ENCODE data around the gene CTSV. TPM values are rescaled to one million over a fixed set of nuclear protein-coding genes. Genes with fewer than 3 reads are reported as not detected.
"Not testable (repeated sequence)": the region's sequence is repeated elsewhere in the genome, so short reads cannot be mapped to it uniquely, and the experiment has no call there.

Gene CTSV
- total RNA-seq, 1 experiment from 2014 or later: 68.4 TPM

- ChIA-PET POLR2A (no interaction called here), CTCF (interaction anchor here (0.8 to 1.9 kb wide), 2 partner anchors 12 to 16 kb away, joined by 3 to 6 read pairs; no protein-coding TSS in a partner anchor)
- peak; percentile 27; the same call in 1 of the 2 replicates for ATAC-seq
- Mint-ChIP-seq H3K27ac (no peak overlapping the region), H3K9me3 (0 out of 2 replicates have a peak, but pooled peaks cover 3% of the 10 kb centered on the region), H3K27me3 (ENCODE audit: low read depth) (no peaks in the 10 kb centered on the region; the same call in none of the 2 replicates), H3K36me3 (no peaks in the 10 kb centered on the region), H3K4me3 (no peak overlapping the region), H3K4me1 (peaks cover 23% of the 10 kb centered on the region)
- TF ChIP-seq MAX (CRISPR knock-in tag; IDR thresholded peaks at IDR 0.05) (no peak), PRDM15 (CRISPR knock-in tag; IDR thresholded peaks at IDR 0.05) (no peak), ZMAT4 (CRISPR knock-in tag; IDR thresholded peaks at IDR 0.05) (no peak), IRF2 (CRISPR knock-in tag; IDR thresholded peaks at IDR 0.05; ENCODE audit: borderline replicate concordance, low read depth) (no peak), PREB (CRISPR knock-in tag; IDR thresholded peaks at IDR 0.05; ENCODE audit: borderline replicate concordance) (no peak), MXD4 (CRISPR knock-in tag; IDR thresholded peaks at IDR 0.05; ENCODE audit: borderline replicate concordance) (no peak), CDX4 (CRISPR knock-in tag; IDR thresholded peaks at IDR 0.05; ENCODE audit: borderline replicate concordance) (no peak), STAT6 (CRISPR knock-in tag; conservative IDR thresholded peaks at IDR 0.05; ENCODE audit: low read depth) (no peak), MLX (CRISPR knock-in tag; IDR thresholded peaks at IDR 0.05) (no peak), CREM (CRISPR knock-in tag; IDR thresholded peaks at IDR 0.05) (no peak), FOXP4 (CRISPR knock-in tag; IDR thresholded peaks at IDR 0.05) (no peak), OVOL2 (CRISPR knock-in tag; IDR thresholded peaks at IDR 0.05; ENCODE audit: borderline replicate concordance) (no peak), ATF3 (CRISPR knock-in tag; conservative IDR thresholded peaks at IDR 0.05) (no peak), CBFB (CRISPR knock-in tag; IDR thresholded peaks at IDR 0.05; ENCODE audit: low read depth) (no peak), ESRRA (CRISPR knock-in tag; IDR thresholded peaks at IDR 0.05; ENCODE audit: borderline replicate concordance) (no peak), ZNF396 (CRISPR knock-in tag; IDR thresholded peaks at IDR 0.05; ENCODE audit: borderline replicate concordance) (no peak), MYBL2 (CRISPR knock-in tag; IDR thresholded peaks at IDR 0.05) (no peak), TEAD4 (CRISPR knock-in tag; IDR thresholded peaks at IDR 0.05) (no peak), ZNF425 (CRISPR knock-in tag; conservative IDR thresholded peaks at IDR 0.05) (no peak), JUN (CRISPR knock-in tag; IDR thresholded peaks at IDR 0.05) (no peak)
- no peak for DNase-seq (ENCODE audit: low spot score)
Measured at GRCh38 chr9:97057651-97058050, 18.7 kb upstream of the CTSV start.

- ATAC-seq; H3K27me3 Mint-ChIP-seq (ENCODE audit: low read depth); DNase-seq (ENCODE audit: low spot score); H3K36me3 Mint-ChIP-seq; H3K4me3 Mint-ChIP-seq; POLR2A ChIA-PET; H3K9me3 Mint-ChIP-seq; CTCF ChIA-PET; H3K27ac Mint-ChIP-seq: not testable (repeated sequence)
- H3K4me1 Mint-ChIP-seq: peaks cover 41% of the 10 kb centered on the region
Measured at GRCh38 chr9:97055891-97056290, 16.9 kb upstream of the CTSV start.

Data from WTC11 (cell line).